H1 (cell line): ENCODE results near the gene ALKAL2. TPM values are rescaled to one million over a fixed set of nuclear protein-coding genes. Genes with fewer than 3 reads are reported as not detected.

Experiments
- CTCF ChIA-PET: fragments of 300-600 bp; sonication (Branson Sonifier 250); formaldehyde crosslinking; loops from one replicate; lab custom pipeline; 2021; ENCODE audit not compliant: partially characterized antibody; lab: Charles Lee
- POLR2A ChIA-PET: fragments of 300-600 bp; sonication (Branson Sonifier 250); formaldehyde crosslinking; loops from one replicate; lab custom pipeline; 2021; ENCODE audit warnings: inconsistent platforms; ENCODE audit not compliant: partially characterized antibody; lab: Charles Lee
- DNase-seq, 2 experiments: peaks; one replicate each; pipeline versions ENCODE4 v3.0.0 to v3.0.0-alpha.2; 2010 to 2022; ENCODE audit warnings: low spot score in 2 of 2, low read depth in 1 of 2, mixed read lengths in 1 of 2
- FAIRE-seq: peaks from 2 replicates; lab custom pipeline; 2011; peaks lifted over from hg19 to GRCh38; lab: Jason Lieb, UNC
- H2AFZ ChIP-seq: 2 replicates; pipeline ENCODE4 v1.8.1; 2012; ENCODE audit warnings: low read length, inconsistent platforms
- H2AK5ac ChIP-seq: 2 replicates; pipeline ENCODE4 v1.6.1; 2013; ENCODE audit warnings: low read depth, low read length
- H2BK120ac ChIP-seq: replicated peaks from 2 replicates; pipeline ENCODE3; 2013; ENCODE audit warnings: low read depth, low read length, inconsistent platforms
- H2BK12ac ChIP-seq: 2 replicates; pipeline ENCODE4 v1.6.1; 2013; ENCODE audit warnings: low read depth, low read length
- H2BK15ac ChIP-seq: 2 replicates; pipeline ENCODE4 v1.6.1; 2013; ENCODE audit warnings: low read length
- H2BK20ac ChIP-seq: 2 replicates; pipeline ENCODE4 v1.6.1; 2013; ENCODE audit warnings: low read length
- H2BK5ac ChIP-seq: 2 replicates; pipeline ENCODE4 v1.6.1; 2013; ENCODE audit warnings: low read depth, low read length
- H3K14ac ChIP-seq: 2 replicates; pipeline ENCODE4 v1.6.1; 2013; ENCODE audit warnings: inconsistent platforms; ENCODE audit not compliant: insufficient read length
- H3K18ac ChIP-seq: 2 replicates; pipeline ENCODE4 v1.6.1; 2013; ENCODE audit warnings: low read length; ENCODE audit errors: extremely low read depth
- H3K23ac ChIP-seq: 2 replicates; pipeline ENCODE4 v1.6.1; 2013; ENCODE audit warnings: inconsistent platforms; ENCODE audit not compliant: insufficient read length
- H3K23me2 ChIP-seq: 2 replicates; pipeline ENCODE4 v1.6.1; 2013; ENCODE audit warnings: low read depth, low read length
- H3K27ac ChIP-seq: 2 replicates; pipeline ENCODE4 v1.6.1; 2011; ENCODE audit warnings: low read depth, low read length, inconsistent platforms
- H3K27me3 ChIP-seq, 4 experiments: replicated peaks in 1 of 4; 1 replicate in 1 of 4; 2 replicates in 3 of 4; pipeline versions ENCODE4 v1.6.1 to v1.8.1; 2011 to 2013; ENCODE audit warnings: low read length in 3 of 4, mild to moderate bottlenecking in 3 of 4, inconsistent platforms in 2 of 4, mixed read lengths in 2 of 4, moderate library complexity in 1 of 4; ENCODE audit not compliant: control insufficient read depth in 3 of 4, insufficient read depth in 3 of 4; ENCODE audit errors: extremely low read depth in 1 of 4
- H3K36me3 ChIP-seq, 4 experiments: 2 replicates each; pipeline versions ENCODE4 v1.6.1 to v1.8.1; 2011 to 2013; ENCODE audit warnings: mild to moderate bottlenecking in 4 of 4, low read length in 3 of 4, moderate library complexity in 2 of 4, control low read depth in 1 of 4, inconsistent platforms in 1 of 4; ENCODE audit not compliant: insufficient read depth in 4 of 4, control insufficient read depth in 2 of 4
- H3K4ac ChIP-seq: replicated peaks from 2 replicates; pipeline ENCODE3; 2013; ENCODE audit warnings: low read length, low read depth, mixed read lengths, inconsistent platforms; ENCODE audit not compliant: insufficient read length
- H3K4me1 ChIP-seq, 4 experiments: replicated peaks in 1 of 4; 1 replicate in 1 of 4; 2 replicates in 3 of 4; pipeline versions ENCODE4 v1.6.1 to v1.8.1; 2011 to 2013; ENCODE audit warnings: low read length in 3 of 4, inconsistent platforms in 2 of 4, mixed read lengths in 1 of 4; ENCODE audit not compliant: insufficient read depth in 4 of 4, control insufficient read depth in 3 of 4
- H3K4me2 ChIP-seq, 2 experiments: 2 replicates each; pipeline versions ENCODE4 v1.6.1 to v1.8.1; 2011 to 2013; ENCODE audit warnings: low read depth in 2 of 2, low read length in 2 of 2, control low read depth in 1 of 2, inconsistent platforms in 1 of 2, mild to moderate bottlenecking in 1 of 2; ENCODE audit not compliant: insufficient read depth in 1 of 2
- H3K4me3 ChIP-seq, 4 experiments: fragments of 200-600, 300-600 bp in 1 of 4; sonication (generic), shearing (Covaris generic), sonication (Bioruptor Twin) in 1 of 4; 2 replicates each; pipeline versions ENCODE4 v1.5.1 to v1.8.1; 2011 to 2016; ENCODE audit warnings: low read length in 4 of 4, low read depth in 3 of 4, control low read depth in 2 of 4, inconsistent platforms in 2 of 4, mild to moderate bottlenecking in 2 of 4, mixed read lengths in 1 of 4, moderate library complexity in 1 of 4; ENCODE audit not compliant: insufficient read depth in 2 of 4; ENCODE audit errors: extremely low read depth in 1 of 4
- H3K56ac ChIP-seq: replicated peaks from 2 replicates; pipeline ENCODE3; 2013; ENCODE audit warnings: low read depth, mild to moderate bottlenecking, mixed read lengths, low read length, inconsistent platforms; ENCODE audit not compliant: insufficient read length
- H3K79me1 ChIP-seq: 2 replicates; pipeline ENCODE4 v1.6.1; 2013; ENCODE audit warnings: low read depth, low read length, control low read depth
- H3K79me2 ChIP-seq, 2 experiments: 2 replicates each; pipeline versions ENCODE4 v1.6.1 to v1.8.1; 2012 to 2013; ENCODE audit warnings: low read length in 2 of 2, mild to moderate bottlenecking in 2 of 2, inconsistent platforms in 1 of 2; ENCODE audit not compliant: insufficient read depth in 2 of 2, control insufficient read depth in 1 of 2
- H3K9ac ChIP-seq, 4 experiments: replicated peaks in 1 of 4; 1 replicate in 1 of 4; 2 replicates in 3 of 4; pipeline versions ENCODE4 v1.6.1 to v1.8.1; 2011 to 2013; ENCODE audit warnings: low read depth in 3 of 4, low read length in 3 of 4, control low read depth in 2 of 4, mild to moderate bottlenecking in 2 of 4, moderate library complexity in 2 of 4, inconsistent platforms in 1 of 4; ENCODE audit errors: extremely low read depth in 1 of 4
- H3K9me3 ChIP-seq, 2 experiments: 2 replicates each; pipeline versions ENCODE4 v1.6.1 to v1.8.1; 2012 to 2013; ENCODE audit warnings: mild to moderate bottlenecking in 2 of 2, moderate library complexity in 2 of 2, control low read depth in 1 of 2, inconsistent platforms in 1 of 2, low read depth in 1 of 2, low read length in 1 of 2, mixed read lengths in 1 of 2; ENCODE audit not compliant: insufficient read depth in 2 of 2
- H4K20me1 ChIP-seq, 2 experiments: replicated peaks in 1 of 2; 2 replicates each; pipeline versions ENCODE3 to v1.8.1; 2011 to 2013; ENCODE audit warnings: inconsistent platforms in 2 of 2, low read length in 2 of 2, mild to moderate bottlenecking in 1 of 2; ENCODE audit not compliant: insufficient read depth in 2 of 2, control insufficient read depth in 1 of 2
- H4K5ac ChIP-seq: 2 replicates; pipeline ENCODE4 v1.6.1; 2013; ENCODE audit warnings: low read length, low read depth, mixed read lengths, inconsistent platforms; ENCODE audit not compliant: insufficient read length
- H4K8ac ChIP-seq: 2 replicates; pipeline ENCODE4 v1.8.0; 2013; ENCODE audit warnings: mild to moderate bottlenecking, moderate library complexity, low read length, inconsistent platforms; ENCODE audit not compliant: insufficient read depth; ENCODE audit errors: extremely low read depth
- H4K91ac ChIP-seq: replicated peaks from 2 replicates; pipeline ENCODE3; 2013; ENCODE audit warnings: low read length, mixed read lengths, inconsistent platforms; ENCODE audit not compliant: insufficient read length
- BACH1 ChIP-seq: IDR thresholded peaks from 2 replicates; pipeline ENCODE4 v1.6.1; 2012; ENCODE audit warnings: low read length, improper control_type of control experiment
- EZH2 ChIP-seq: fragments of 200-600 bp; sonication (generic); IDR thresholded peaks from 2 replicates; pipeline ENCODE4 v1.7.1; 2012; ENCODE audit warnings: low read depth, mild to moderate bottlenecking, moderate library complexity, low read length, inconsistent platforms; ENCODE audit not compliant: severe bottlenecking
- FOSL1 ChIP-seq: IDR thresholded peaks from 2 replicates; pipeline ENCODE4 v1.6.1; 2011; ENCODE audit warnings: mild to moderate bottlenecking, low read depth, low read length, moderate library complexity; ENCODE audit not compliant: insufficient read depth
- HDAC2 ChIP-seq, 2 experiments: fragments of 300-600 bp in 1 of 2; sonication (generic) in 1 of 2; IDR thresholded peaks; 2 replicates each; pipeline ENCODE4 v1.6.1; 2011 to 2012; ENCODE audit warnings: low read depth in 2 of 2, low read length in 2 of 2, mild to moderate bottlenecking in 2 of 2, moderate library complexity in 2 of 2, borderline replicate concordance in 1 of 2, inconsistent platforms in 1 of 2
- KDM4A ChIP-seq: IDR thresholded peaks from one replicate; pipeline ENCODE4 v1.7.1; 2012; ENCODE audit warnings: low read depth, mild to moderate bottlenecking, moderate library complexity, low read length, inconsistent platforms; ENCODE audit not compliant: severe bottlenecking
- PHF8 ChIP-seq: fragments of 200-600 bp; sonication (generic); conservative IDR thresholded peaks from 2 replicates; pipeline ENCODE4 v1.7.1; 2012; ENCODE audit warnings: low read depth, mild to moderate bottlenecking, inconsistent platforms, low read length, moderate library complexity
- RAD21 ChIP-seq, 2 experiments: IDR thresholded peaks in 1 of 2; conservative IDR thresholded peaks in 1 of 2; 2 replicates each; pipeline ENCODE4 v1.6.1; 2011; ENCODE audit warnings: low read depth in 2 of 2, low read length in 2 of 2, improper control_type of control experiment in 1 of 2, inconsistent platforms in 1 of 2, mild to moderate bottlenecking in 1 of 2, moderate library complexity in 1 of 2
- WGBS, 2 experiments: shearing (Covaris generic) in 1 of 2; methylation state at CpG; one replicate each; pipeline versions ENCODE4 v1.1.6 to v1.1.7; 2013 to 2015; ENCODE audit warnings: low lambda C conversion rate in 2 of 2, mixed read lengths in 2 of 2, inconsistent platforms in 1 of 2, low coverage in 1 of 2, missing lambda C conversion rate in 1 of 2; ENCODE audit not compliant: insufficient replicate concordance in 2 of 2, insufficient coverage in 1 of 2, insufficient read length in 1 of 2; ENCODE audit errors: extremely low coverage in 1 of 2, missing lambda C conversion rate in 1 of 2; 5-methylcytosine and 5-hydroxymethylcytosine counted together
- polyA plus RNA-seq, 7 experiments: library from polyadenylated mRNA; depleted of rRNA in 3 of 7; stranded (reverse) in 5 of 7; unstranded in 2 of 7; fragments of >200 nt in 5 of 7; fragments of 200-250 nt in 2 of 7; gene quantifications; 1 replicate in 5 of 7; 2 replicates in 1 of 7; 4 replicates in 1 of 7; pipeline versions ENCODE4 v1.2.1 to v1.2.3, GENCODE V29; 2011 to 2013; ENCODE audit warnings: missing spikeins in 2 of 7, mixed read lengths in 2 of 7
- total RNA-seq: library from RNA; stranded (reverse); fragmentation: NEBNext Ultra II Directional; extraction: Animal tissue kit (Norgen Biotek cat#: 25700); gene quantifications from 2 replicates; pipeline ENCODE4 v1.2.1, GENCODE V29; 2021

The ALKAL2 gene
- total and polyA plus RNA-seq, 2 of the 8 experiments (the other 6 are each of a cell fraction or from before 2014, with no cell fraction given), result 4.6 to 11.5 TPM

GRCh38 chr2:290090-290722 lies 2.3 kb upstream of the ALKAL2 start:
- Histone ChIP-seq H4K91ac (no peak overlapping the region), H3K27me3 (peaks cover 9 to 48% (median 33%) of the 10 kb centered on the region in 4 experiments), H4K20me1 (peaks cover 2 to 3% of the 10 kb centered on the region in 2 experiments), H3K79me2 (no peaks in the 10 kb centered on the region), H3K9ac (no peak overlapping the region), H3K23me2 (peaks cover 8% of the 10 kb centered on the region; the same call in 1 of the 2 replicates), H2AFZ (peak overlapping the region; percentile 36; the same call in 1 of the 2 replicates), H2BK12ac (no peak overlapping the region), H4K5ac (no peak overlapping the region), H3K56ac (no peak overlapping the region), H3K79me1 (no peaks in the 10 kb centered on the region), H3K4me1 (peaks cover 1 to 11% (median 9%) of the 10 kb centered on the region in 4 experiments; a peak in 4 of 7 replicates), H3K4me3 (peak overlapping the region; percentile 42 to 65 (median 54); a peak in 7 of 8 replicates), H4K8ac (no peak overlapping the region), H2BK20ac (no peak overlapping the region), H3K4me2 (peak overlapping the region; percentile 85 to 96), H3K36me3 (no peaks in the 10 kb centered on the region), H2BK5ac (0 out of 2 replicates have a peak overlapping the region, but pooled peaks have one; percentile 9), H3K14ac (no peak overlapping the region), H2BK120ac (no peak overlapping the region), H3K4ac (no peak overlapping the region), H2AK5ac (no peak overlapping the region), H3K9me3 (peaks cover 0 to 4% of the 10 kb centered on the region in 2 experiments; a peak in 1 of 4 replicates), H3K27ac (no peak overlapping the region), H3K18ac (no peak overlapping the region), H3K23ac (no peak overlapping the region), H2BK15ac (no peak overlapping the region)
- ChIA-PET POLR2A (interaction anchor here (1.0 to 1.7 kb wide), 4 partner anchors 19 to 245 kb away, joined by 3 to 4 read pairs (median 3); no protein-coding TSS in a partner anchor), CTCF (interaction anchor here (0.5 to 3.1 kb wide), 28 partner anchors 10 to 343 kb away, joined by 3 to 17 read pairs (median 4); no protein-coding TSS in a partner anchor)
- no peak for FAIRE-seq
- WGBS, 2 experiments, result 11% methylated on average over 15 of the region's 15 CpGs; no CpG with 5 or more reads in 1 of the 2 experiments
- peak in 1 of 2 experiments; percentile 81 for DNase-seq
- no peak for TF ChIP-seq FOSL1
- TF ChIP-seq BACH1, result 0 out of 2 replicates have a peak, but pooled peaks have one; percentile 22
- peak; percentile 26 for TF ChIP-seq KDM4A
- no peak for TF ChIP-seq PHF8
- TF ChIP-seq HDAC2 (IDR thresholded peaks at IDR 0.05; ENCODE audit: borderline replicate concordance in 1 of 2, low read depth in 2 of 2, low read length in 2 of 2), result 0 out of 4 replicates have a peak, but pooled peaks of 1 of the 2 experiments have one; percentile 5
- no peak for TF ChIP-seq EZH2
- peak; percentile 86 to 91 for TF ChIP-seq RAD21 (IDR thresholded peaks at IDR 0.05 in 1 of 2, conservative IDR thresholded peaks at IDR 0.05 in 1 of 2; ENCODE audit: low read depth in 2 of 2, low read length in 2 of 2)
